Measurements from ENCODE around the gene MINDY2.

Gene MINDY2, protein sequence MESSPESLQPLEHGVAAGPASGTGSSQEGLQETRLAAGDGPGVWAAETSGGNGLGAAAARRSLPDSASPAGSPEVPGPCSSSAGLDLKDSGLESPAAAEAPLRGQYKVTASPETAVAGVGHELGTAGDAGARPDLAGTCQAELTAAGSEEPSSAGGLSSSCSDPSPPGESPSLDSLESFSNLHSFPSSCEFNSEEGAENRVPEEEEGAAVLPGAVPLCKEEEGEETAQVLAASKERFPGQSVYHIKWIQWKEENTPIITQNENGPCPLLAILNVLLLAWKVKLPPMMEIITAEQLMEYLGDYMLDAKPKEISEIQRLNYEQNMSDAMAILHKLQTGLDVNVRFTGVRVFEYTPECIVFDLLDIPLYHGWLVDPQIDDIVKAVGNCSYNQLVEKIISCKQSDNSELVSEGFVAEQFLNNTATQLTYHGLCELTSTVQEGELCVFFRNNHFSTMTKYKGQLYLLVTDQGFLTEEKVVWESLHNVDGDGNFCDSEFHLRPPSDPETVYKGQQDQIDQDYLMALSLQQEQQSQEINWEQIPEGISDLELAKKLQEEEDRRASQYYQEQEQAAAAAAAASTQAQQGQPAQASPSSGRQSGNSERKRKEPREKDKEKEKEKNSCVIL

DNA sequence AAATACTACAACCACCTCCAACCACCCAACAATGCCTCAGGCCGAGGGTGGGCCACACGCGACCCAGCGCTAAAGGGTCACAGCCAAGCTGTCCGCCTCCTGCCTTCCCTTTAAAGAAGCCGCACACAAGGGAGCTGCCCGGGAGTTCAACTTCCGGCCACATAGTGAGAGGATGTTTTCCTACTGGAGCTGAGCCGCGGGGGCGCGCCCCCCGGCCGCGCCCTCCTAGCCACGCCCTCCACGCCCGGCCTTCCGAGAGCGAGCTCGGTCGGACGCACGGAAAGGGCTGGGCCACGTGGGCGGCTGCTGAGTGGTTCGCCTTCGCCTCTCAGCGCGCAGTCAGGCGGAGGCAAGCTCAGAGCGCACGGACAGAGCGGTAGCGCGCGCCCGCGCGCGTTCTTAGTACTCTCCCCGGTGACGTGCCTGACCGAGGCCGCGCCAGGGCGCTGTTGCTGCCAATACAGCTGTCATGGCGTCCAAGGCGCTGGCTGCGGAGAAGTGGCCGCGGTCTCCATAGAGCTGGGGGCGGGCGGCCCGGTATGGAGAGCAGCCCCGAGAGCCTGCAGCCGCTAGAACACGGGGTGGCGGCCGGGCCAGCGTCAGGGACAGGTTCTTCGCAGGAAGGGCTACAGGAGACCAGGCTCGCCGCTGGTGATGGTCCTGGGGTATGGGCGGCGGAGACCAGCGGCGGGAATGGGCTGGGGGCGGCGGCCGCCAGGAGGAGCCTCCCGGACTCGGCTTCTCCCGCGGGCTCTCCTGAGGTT lies at the start of gene MINDY2:
Gene MINDY2 (plus strand): TSS at position 446 of the 764 bp plus-strand sequence. CDS start 94 bp downstream, at position 540.
- peak; percentile 99 for DNase-seq

DNA sequence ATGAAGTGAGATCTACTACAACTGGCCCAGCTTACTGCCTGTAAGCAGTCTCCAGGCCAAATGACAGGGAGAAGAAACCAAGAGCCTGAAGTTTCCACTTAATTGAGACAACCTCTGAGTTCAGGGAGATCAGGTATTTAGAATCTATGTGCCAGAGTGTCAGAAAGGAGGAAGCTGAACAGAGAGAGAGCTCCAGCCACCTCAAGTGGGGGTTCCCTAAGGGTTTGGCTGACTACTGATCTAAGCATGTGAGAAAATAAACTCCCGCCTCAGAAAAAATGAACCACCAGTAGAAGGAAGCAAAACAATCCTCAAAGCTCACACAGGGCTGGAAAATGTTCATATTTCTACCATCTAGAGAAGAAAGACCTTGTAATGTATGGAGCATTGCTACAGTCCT lies 46.6 kb upstream of the MINDY2 start:
- DNase-seq, result no peak

DNA sequence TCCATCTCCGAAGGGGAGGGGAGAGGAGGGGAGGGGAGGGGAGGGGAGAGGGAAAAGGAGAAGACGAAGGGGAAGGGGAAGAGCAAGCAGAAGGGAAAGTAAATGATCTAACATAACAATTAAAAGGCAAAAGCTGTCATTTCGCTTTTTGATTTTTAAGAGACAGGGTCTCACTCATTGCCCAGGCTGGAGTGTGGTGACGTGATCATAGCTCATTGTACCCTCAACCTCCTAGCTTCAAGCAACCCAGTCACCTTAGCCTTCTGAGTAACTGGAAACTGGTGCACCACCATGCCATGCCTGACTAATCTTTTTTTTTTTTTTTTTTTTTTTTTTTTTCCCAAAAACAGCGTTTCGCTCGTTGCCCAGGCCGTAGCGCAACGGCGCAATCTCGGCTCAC lies 44.2 kb upstream of the MINDY2 start:
- DNase-seq, result no peak

DNA sequence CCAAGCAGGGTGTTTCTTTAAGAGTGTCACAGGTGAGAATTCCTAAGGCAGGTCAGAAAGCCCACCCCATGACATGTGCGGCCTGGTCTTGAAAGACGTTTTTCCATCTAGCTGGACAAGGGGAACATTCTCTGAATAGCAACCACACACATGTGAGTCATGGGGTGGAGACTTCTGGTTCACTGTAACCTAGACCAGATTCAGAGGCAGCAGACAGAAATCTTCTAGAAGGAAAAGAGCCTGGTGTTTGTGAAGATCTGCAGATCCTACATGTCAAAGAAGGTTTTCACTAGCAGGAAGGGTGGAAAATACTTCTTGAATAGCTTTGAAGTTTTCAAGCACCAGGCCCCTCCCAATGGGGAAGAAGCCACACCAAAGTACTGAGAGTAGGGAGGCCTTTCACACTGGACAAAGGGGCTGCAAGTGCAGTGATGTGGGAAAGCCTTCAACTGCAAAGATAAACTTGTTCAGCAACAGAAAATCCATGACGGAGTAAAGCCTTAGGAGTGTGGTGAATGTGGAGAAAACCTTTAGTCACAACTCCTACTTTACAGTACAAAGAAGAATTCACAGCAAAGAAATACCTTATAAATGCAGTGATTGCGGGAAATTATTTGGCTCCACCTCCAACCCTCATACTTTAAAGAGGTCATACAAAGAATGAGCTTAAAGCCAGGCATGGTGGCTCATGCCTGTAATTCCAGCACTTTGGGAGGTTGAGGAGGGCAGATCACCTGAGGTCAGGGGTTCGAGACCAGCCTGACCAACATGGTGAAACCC lies 39.2 kb upstream of the MINDY2 start:
- DNase-seq, result no peak

DNA sequence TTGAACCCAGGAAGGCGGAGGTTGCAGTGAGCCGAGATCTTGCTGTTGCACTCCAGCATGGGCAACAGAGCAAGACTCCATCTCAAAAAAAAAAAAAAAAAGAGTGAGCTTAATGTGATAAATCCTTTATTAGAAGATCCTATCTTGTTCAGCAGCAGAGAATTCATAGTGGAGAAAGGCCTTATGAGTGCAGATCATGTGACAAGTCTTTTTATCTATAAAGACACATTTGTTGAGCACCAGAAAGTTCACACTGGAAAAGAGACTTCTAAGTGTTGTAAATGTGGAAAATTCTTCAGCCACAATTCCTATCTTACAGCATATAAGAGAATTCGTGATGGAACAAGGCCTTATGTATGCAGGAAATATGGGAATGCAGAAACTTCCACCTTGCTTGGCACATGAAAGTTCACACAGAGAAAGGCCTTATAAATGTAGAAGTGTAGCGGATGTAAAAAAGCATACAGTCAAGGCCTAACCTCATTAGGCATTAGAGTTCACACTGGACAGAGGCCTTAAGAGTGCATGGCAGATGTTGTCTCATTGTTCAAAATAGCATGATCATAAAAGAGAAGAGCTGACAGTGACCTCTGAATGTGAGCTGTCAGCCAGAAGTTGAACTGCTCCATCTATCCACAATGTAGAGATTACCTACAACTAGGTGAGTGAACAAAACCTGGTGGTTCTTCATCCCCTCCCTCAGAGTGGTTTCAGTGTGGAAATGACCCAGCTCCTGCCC lies 38.3 kb upstream of the MINDY2 start:
- DNase-seq, result no peak

DNA sequence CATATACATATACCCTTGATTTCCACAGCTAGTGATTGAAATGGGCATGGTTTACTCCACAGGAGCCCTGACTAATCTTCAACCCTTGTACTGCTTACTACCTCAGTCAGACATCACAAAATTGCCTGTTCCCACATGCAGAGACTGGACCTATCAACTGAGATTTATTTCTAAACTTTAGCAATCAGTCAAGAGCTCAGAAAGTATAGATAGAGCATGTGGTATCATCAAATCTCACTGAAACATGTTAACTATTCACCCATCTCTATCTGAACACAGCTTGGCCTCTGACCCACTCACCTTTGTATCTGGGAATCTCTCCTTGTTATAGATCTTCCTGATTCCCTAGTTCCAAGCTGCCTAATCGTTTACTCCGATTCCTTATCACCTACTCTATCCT lies 36.2 kb upstream of the MINDY2 start:
- no peak for DNase-seq

DNA sequence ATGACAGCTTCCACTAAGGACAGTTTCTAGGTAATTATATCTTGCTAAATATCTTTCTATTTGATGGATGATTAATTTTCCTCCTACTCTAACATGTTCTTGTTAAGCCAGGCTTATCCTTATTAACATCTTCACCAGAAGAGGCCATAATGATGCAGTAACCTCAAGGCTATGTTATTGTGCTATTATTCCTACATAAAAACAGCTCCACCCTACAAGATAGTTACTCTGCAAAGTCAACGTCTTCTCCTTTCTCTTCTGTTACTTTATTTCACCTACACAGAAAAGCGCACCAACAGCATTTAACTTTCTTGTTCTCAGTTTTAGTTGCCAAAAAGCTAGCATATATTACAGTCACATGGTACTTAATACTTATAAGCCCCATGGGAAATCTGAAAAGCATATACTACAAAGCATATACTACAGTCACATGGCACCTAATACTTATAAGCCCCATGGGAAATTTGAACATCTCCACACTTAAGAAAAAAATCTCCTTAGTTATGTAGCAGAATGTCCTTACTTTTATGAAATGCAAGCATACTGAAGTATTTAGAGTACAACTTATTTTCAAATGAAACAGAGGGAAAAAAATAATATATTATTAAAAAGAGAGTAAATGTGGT lies 35.0 kb upstream of the MINDY2 start:
- no peak for DNase-seq

DNA sequence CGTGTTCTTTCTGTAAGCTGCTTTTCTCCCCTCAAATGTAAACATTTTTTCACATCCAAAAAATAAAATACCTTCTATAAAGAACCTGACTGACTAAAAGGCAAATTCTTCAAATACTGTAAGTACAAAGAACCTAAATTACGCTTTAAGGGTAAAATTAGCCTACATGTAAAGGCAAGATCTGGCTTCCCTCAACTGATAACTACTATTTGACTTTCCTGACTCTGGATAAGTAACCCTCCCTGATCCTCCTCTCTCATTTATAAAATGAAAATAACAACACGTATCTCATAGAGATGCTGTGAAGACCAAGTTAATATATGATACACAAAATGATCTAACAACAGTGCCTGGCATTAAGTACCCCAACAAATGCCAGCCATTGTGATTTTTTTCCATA lies 33.8 kb upstream of the MINDY2 start:
- DNase-seq, result no peak

DNA sequence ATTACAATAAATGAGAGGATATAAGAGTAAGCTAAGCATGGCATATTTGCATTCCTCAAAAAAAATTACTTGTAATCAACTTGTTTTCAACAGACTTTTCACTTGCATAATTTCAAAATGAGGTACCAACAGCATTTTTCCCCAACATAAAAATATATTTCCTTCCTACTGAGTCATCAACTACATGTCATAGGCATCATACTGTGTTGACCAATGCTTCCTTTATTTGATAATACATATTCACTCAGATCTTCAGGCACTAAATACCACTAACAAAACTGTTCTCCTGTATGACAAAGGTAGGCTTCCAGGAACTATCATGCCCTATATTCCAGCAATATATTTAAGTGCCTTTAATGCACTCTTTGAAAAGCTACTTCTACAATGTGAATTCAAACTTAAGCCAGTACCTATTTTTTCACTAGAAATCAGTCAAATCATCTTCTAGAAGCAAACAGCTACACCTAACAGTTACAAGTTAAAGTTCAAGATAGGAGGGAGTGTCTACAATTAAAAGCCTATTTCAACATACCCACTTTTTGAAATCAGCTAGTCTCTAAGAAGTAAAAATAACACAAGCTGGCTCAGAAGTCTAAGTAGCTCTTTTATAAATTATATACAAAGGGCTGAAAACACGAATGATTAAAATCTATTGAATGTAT lies 32.9 kb upstream of the MINDY2 start:
- DNase-seq, result no peak

DNA sequence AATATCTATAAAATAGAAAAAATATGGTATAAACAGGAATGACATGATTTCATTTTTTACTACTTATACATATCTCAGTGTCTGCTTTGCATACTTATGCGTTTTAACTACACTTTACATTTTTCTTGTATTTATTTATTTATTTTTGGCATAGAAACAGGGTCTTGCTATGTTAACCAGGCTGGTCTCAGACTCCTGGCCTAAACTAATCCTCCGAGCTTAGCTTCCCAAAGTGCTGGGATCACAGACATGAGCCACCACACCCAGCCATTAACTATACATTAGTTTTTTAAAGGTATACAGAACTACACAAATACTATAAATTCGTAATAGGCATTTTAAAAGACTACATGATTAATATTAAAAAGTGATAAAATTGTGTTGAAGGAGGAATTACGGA lies 30.7 kb upstream of the MINDY2 start:
- no peak for DNase-seq

DNA sequence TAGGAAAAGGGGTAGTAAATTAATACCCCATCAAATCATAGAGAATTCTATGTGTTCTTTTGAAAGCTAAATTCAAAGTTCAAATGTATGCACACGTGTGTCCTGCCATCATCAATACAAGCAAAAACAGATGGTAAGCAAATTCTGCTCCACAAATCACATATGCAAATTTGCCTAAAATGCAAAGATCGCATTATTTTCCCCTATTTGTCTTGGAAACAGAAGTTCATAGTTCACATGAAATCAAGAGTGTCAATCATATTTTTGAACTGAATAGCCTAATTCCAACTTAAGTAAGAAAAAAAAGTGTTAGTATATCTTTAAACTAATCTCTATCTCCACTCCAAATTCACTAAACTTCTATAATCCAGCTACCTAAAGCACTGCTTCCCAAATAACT lies 30.1 kb upstream of the MINDY2 start:
- no peak for DNase-seq

DNA sequence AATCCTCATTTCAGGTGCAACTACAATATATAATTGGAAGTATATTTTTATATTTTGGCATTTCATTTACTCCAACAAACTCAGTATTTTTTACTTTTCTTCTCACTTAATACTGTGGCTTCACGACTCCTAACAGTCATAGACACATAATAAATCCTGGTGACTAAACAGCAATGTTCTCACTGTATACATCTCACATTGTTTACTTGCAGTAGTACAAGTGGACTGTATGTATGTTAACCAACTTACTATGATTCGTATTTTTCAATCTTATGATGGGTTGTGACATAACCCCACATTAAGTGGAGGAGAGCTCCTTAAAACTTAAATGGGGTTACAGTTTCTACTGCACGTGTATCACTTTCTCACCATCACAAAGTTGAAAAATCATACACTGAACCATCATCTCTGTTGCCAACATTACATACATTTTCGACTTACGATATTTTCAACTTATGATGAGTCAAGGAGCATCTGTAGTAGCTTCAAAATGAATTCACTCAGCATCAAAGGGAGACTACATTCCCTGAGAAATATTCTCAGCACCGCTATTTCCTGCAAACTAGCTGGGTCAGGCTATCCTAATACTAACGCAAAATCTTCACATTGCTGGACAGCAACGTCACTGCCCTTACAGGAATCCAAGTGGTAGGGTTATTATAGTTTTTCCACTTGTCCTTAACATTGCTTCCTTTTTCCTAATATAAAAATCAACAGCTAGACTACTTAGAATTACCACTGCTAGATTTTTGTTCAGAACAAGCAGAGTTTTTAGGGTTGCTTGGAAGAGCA lies 28.9 kb upstream of the MINDY2 start:
- no peak for DNase-seq

DNA sequence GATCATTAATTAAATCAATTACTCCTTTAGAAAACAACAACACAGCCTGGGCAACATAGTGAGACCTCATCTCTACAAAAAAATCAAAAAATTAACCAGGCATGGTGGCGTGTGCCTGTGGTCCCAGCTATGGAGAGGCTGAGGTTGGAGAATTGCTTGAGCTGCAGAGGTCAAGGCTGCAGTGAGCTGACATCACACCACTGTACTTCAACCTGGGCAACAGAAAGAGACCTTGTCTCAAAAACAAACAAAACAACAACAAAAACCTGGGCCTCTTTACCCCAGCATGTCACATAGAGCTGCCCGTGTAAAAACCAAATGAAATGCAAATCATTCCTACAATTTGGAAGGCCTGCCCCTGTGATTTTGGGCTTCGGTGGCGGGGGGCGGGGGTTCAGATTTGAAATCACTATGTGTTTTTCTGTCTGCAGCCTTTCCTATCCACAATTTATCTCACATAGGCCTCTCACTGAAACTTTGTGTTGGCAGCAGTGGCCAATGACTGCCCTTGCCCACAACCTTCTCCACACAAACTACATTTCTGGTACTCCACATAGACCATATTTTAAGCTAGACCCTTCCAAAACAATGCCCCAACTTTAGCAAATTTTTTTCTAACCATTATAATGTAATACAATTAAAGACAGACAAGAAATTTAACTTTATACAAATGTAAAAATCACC lies 28.1 kb upstream of the MINDY2 start:
- DNase-seq, result no peak

DNA sequence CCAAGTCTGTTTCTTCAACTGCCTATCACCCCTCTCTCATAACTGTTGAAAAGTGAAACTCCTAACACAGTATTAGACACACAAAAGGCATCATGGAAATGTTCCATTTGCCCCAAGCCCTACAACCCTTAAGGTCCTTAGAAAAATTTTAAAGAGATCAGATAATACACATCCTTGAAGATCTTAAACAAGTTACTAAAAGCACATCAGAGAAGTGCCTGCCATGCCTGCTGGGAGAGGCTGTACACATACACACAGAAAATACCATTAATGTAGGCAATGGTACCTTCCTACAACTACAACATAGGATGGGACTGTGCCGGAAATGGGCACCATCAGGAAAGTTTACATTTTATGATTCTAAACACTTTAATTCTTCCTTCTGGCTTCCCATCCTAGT lies 24.9 kb upstream of the MINDY2 start:
- no peak for DNase-seq

DNA sequence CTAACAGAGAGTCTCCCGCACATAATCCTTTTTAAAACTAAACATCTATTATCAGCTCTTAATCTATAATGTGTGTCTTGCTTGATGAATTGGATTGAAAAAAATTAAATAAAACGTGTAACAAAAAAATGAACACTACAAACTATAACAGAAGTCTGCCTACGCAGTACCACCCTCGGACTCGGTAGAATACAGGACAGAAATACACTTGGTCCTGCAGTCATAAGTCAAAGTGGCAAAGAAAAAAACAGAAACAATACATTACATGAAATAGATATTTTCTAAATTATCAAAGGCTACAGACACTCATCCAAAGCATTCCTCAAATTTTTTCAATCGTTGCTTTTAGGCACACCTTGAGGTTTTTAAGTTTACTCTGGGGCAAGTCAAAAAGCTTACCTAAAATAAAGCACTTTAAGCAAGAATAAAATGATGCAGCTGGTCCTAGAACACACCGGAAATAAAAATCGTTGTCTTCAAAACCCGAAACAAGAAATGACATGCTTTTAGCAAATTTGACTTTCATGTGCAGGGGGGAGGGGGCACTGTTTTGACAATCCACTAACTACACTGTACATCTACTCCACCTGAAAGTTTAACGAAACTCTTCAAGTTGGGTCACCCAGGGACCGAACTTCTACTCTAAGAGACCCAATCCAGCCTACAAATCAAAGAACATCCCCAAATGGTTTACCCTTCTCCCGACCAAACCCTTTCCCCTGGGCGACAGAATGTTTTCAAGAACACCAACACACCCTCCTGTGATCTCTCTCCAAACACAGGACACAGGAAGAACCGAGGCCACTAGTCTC lies 22.9 kb upstream of the MINDY2 start:
- DNase-seq, result no peak

DNA sequence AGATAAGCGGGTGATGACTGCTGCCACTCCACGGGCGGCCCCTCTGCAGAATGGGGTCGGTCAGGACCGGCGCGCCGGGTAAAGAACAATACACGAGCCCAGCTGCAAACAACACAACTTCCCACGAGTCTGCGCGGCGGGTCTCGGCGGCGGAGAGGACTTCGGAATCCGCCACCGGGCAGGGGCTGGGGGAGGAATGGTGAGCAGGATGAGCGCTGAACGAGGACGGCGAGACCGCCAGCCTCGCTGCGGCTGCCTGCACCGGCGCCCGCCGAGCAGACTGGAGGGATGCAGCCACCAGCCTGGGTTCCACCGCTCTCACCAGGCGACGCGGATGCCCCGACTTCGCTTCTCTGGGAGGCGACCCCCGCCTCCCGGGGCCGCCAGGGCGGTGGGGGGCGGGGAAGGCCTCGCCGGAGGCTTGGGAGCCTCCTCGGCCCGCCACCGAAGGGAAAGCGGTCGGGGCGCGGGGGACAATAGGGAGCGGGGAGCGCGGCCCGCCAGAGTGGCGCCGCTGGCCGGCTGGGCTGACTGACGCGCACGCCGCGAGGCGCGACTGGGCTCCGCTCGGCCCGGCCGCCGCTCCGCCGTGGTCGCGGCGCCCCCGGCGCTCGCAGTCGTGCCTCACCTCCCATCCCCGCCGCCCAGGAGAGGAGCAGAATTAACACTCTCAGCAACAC lies 22.1 kb upstream of the MINDY2 start:
- peak; percentile 65 for DNase-seq

DNA sequence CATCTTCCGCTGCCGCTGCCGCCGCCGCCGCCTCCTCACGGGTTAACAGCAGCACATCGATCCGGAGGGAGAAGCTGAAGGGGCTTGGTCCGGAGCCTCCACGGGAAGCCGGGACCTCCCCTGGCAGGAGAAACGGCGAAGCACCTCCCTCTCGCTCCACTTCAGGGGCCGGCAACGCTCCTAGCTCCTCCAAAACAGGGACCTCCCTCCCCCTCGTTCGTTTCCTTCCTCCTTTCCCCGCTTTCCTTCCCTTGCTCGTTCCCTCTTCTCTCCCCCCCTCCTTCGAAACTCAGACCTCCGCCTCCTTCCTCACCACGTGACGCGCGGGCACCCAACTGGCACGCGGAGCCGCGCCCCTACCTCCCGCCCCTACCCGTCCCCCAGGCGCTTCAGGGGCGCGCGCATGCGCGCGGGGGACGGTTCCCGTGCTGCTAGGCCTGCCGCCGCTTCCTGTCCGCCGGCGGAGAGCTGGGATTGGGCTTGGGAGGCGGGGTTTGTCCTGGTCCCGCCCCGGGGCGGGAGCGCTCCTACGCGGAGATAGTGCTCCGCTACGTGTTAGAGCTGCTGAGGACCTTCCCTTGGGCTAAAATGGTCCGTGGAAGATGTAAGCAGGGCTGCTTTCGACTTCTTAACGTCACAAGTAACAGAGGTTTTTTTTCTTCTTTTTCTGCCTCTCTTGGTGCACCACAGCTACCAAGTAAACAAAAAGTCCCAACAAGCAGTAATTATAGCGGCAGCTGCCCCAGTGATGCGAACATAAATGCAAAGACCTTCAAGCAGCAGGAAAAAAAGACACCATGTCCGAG lies 21.4 kb upstream of the MINDY2 start, which contains the start of gene ADAM10:
Gene ADAM10 (minus strand): TSS at position 176 of the 806 bp plus-strand sequence. CDS start 173 bp downstream, at position 3.
- peak; percentile 100 for DNase-seq
